ENCODE results near the gene CRLF3.
"Not testable (repeated sequence)": the region's sequence is repeated elsewhere in the genome, so short reads cannot be mapped to it uniquely, and the experiment has no call there.

CRLF3 gene

DNA sequence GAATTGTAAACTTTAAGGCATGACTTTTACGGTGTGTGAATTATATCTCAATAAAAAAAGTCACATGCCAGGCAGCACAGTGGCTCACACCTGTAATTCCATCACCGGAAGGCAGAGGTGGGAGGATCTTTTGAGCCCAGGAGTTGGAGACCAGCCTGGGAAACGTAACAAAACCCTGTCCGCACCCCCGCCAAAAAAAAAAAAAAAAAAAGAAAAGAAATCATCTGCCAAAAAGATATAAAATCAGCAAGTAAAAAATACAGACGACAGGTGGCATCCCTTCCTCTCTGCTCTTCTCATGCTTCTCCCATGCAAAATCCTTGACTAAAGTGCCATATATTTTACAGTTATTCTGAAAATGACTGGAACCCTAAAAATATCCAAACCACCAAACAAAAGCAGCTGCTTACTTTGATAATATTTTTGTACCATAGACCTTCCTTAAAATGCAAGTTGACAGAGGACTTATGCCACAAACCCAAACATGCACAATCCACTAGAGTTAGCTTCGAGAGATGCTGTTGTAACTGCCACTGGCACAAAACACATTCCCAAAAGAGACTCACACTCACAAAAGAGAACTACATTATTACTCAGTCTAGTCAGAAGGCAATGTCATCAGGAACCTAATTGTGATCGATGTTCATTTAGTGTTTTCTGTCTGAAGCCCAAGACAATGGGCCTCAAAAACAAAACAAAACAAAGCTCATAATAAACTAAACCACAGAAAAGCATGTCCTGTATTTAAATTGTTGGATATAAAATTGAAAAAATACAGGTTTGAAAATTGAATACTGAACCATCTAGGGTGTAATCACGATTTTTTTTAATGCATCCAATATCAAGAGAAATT is 2.4 kb downstream of the CRLF3 start:
- H3K9ac ChIP-seq (ENCODE audit: low read depth, low read length): peak overlapping the region; percentile 90

DNA sequence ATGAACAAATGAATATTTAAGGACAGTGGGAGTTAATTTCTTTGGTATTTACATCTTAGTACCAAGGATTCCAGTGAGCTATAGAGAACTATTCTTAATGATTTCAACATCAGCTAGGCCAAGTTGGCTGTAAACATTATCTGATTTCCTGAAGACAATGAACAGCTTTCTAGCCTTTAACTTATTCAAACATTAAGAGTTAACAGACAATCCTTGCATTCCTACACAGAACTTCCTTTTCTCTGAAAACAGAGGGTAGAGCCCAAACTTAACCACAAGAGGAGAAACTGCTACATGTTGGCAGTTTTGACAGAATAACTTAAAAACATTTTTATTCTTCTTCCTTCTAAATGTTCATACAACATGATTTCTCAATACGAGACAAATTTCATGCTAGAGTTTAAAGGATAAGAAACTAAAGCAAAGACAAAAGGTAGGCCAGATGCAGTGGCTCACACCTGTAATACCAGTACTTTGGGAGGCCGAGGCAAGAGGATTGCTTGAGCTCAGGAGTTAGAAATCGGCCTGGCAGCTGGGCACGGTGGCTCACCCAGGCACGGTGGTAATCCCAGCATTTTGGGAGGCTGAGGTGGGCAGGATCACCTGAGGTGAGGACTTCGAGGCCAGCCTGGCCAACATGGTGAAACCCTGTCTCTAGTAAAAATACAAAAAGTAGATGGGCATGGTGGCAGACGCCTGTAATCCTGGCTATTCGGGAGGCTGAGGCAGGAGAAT is 4.4 kb downstream of the CRLF3 start:
- ATAC-seq (ENCODE audit: insufficient read depth, low read depth) (no peak), DNase-seq (no peak)
- Histone ChIP-seq H3K9ac (ENCODE audit: low read depth, low read length) (peak overlapping the region; percentile 27), H3K4me1 (ENCODE audit: insufficient read depth, low read length) (peaks cover 57% of the 10 kb centered on the region), H4K20me1 (ENCODE audit: insufficient read depth, low read length) (peaks cover 9% of the 10 kb centered on the region; the same call in 1 of the 2 replicates), H2AFZ (ENCODE audit: low read depth, low read length) (no peak overlapping the region), H3K27me3 (ENCODE audit: insufficient read depth, low read length, poor library complexity) (no peaks in the 10 kb centered on the region), H3K9me3 (ENCODE audit: insufficient read depth, low read length, severe bottlenecking) (no peaks in the 10 kb centered on the region), H3K4me2 (ENCODE audit: insufficient read depth, low read length) (peak overlapping the region; percentile 79), H3K79me2 (ENCODE audit: insufficient read depth, low read length) (peaks cover 93% of the 10 kb centered on the region), H3K4me3 (ENCODE audit: low read depth in 1 of 2, low read length in 2 of 2) (no peak overlapping the region), H3K36me3 (ENCODE audit: insufficient read depth, low read length) (peaks cover 15% of the 10 kb centered on the region), H3K27ac (ENCODE audit: low read length) (peak overlapping the region; percentile 56)
- TF ChIP-seq EZH2 (IDR thresholded peaks at IDR 0.05; ENCODE audit: borderline replicate concordance, low read depth, low read length, severe bottlenecking): no peak
- TF ChIP-seq CTCF (IDR thresholded peaks at IDR 0.05; ENCODE audit: borderline replicate concordance, extremely low read depth, low read length, poor library complexity, severe bottlenecking): no peak

More for the DNA sequence above, 2.4 kb downstream of the CRLF3 start:
- Histone ChIP-seq H2AFZ (ENCODE audit: low read depth, low read length) (no peak overlapping the region), H3K27ac (ENCODE audit: low read length) (0 out of 2 replicates have a peak overlapping the region, but pooled peaks have one; percentile 10), H3K4me1 (ENCODE audit: insufficient read depth, low read length) (peaks cover 65% of the 10 kb centered on the region), H3K79me2 (ENCODE audit: insufficient read depth, low read length) (peaks cover 73% of the 10 kb centered on the region), H3K4me3 (ENCODE audit: low read depth in 1 of 2, low read length in 2 of 2) (peak overlapping the region in 1 of 2 experiments; percentile 87; a peak in 1 of 4 replicates), H3K27me3 (ENCODE audit: insufficient read depth, low read length, poor library complexity) (no peaks in the 10 kb centered on the region), H3K4me2 (ENCODE audit: insufficient read depth, low read length) (peak overlapping the region; percentile 79), H3K36me3 (ENCODE audit: insufficient read depth, low read length) (peaks cover 7% of the 10 kb centered on the region; the same call in 1 of the 2 replicates), H3K9me3 (ENCODE audit: insufficient read depth, low read length, severe bottlenecking) (no peaks in the 10 kb centered on the region), H4K20me1 (ENCODE audit: insufficient read depth, low read length) (peaks cover 9% of the 10 kb centered on the region; the same call in 1 of the 2 replicates)
- ATAC-seq (ENCODE audit: insufficient read depth, low read depth) (no peak), DNase-seq (no peak)
- no peak for TF ChIP-seq EZH2 (IDR thresholded peaks at IDR 0.05; ENCODE audit: borderline replicate concordance, low read depth, low read length, severe bottlenecking)
- TF ChIP-seq CTCF (IDR thresholded peaks at IDR 0.05; ENCODE audit: borderline replicate concordance, extremely low read depth, low read length, poor library complexity, severe bottlenecking): no peak

DNA sequence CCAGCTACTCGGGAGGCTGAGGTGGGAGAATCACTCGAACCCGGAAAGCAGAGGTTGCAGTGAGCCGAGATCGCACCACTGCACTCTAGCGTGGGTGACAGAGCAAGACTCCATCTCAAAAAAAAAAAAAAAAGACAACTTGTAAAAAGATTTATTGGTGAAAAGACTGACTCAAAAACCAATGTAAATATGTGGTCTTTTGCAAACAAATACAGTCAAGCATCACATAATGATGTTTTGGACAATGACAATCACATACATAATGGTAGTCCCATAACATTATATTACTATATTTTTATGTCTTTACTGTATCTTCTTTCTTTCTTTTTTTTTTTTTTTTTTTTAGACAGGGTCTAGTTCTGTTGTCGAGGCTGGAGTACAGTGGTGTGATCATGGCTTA is 8.3 kb downstream of the CRLF3 start:
- ATAC-seq (ENCODE audit: insufficient read depth, low read depth): no peak
- H3K4me1 ChIP-seq (ENCODE audit: insufficient read depth, low read length): peaks cover 31% of the 10 kb centered on the region
- no peaks in the 10 kb centered on the region for H3K27me3 ChIP-seq (ENCODE audit: insufficient read depth, low read length, poor library complexity)
- peaks cover 15% of the 10 kb centered on the region for H3K36me3 ChIP-seq (ENCODE audit: insufficient read depth, low read length)
- no peak overlapping the region for H2AFZ ChIP-seq (ENCODE audit: low read depth, low read length)
- DNase-seq: no peak
- H3K4me3 ChIP-seq (ENCODE audit: low read depth in 1 of 2, low read length in 2 of 2): no peak overlapping the region
- H3K4me2 ChIP-seq (ENCODE audit: insufficient read depth, low read length): no peak overlapping the region
- peaks cover 13% of the 10 kb centered on the region; the same call in 1 of the 2 replicates for H4K20me1 ChIP-seq (ENCODE audit: insufficient read depth, low read length)
- TF ChIP-seq EZH2 (IDR thresholded peaks at IDR 0.05; ENCODE audit: borderline replicate concordance, low read depth, low read length, severe bottlenecking) (no peak), CTCF (IDR thresholded peaks at IDR 0.05; ENCODE audit: borderline replicate concordance, extremely low read depth, low read length, poor library complexity, severe bottlenecking) (no peak)
- no peak overlapping the region for H3K27ac ChIP-seq (ENCODE audit: low read length)
- H3K79me2 ChIP-seq (ENCODE audit: insufficient read depth, low read length): peaks cover 98% of the 10 kb centered on the region
- no peak overlapping the region for H3K9ac ChIP-seq (ENCODE audit: low read depth, low read length)
- H3K9me3 ChIP-seq (ENCODE audit: insufficient read depth, low read length, severe bottlenecking): no peaks in the 10 kb centered on the region

DNA sequence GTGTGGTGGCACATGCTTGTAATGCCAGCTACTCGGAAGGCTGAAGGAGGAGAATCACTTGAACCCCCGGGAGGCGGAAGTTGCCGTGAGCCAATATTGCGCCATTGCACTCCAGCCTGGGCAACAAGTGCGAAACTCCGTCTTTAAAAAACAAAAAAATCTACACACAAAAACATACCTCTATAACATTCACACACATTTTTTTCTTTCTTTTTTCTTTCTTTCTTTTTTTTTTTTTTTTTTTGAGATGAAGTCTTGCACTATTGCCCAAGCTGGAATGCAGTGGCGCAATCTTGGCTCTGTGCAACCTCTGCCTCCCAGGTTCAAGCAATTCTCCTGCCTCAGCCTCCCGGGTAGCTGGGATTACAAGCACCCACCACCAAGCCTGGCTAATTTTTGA is 9.6 kb downstream of the CRLF3 start:
- H3K27me3 ChIP-seq (ENCODE audit: insufficient read depth, low read length, poor library complexity); H3K9ac ChIP-seq (ENCODE audit: low read depth, low read length); H3K4me3 ChIP-seq (ENCODE audit: low read depth in 1 of 2, low read length in 2 of 2); DNase-seq; ATAC-seq (ENCODE audit: insufficient read depth, low read depth); H3K9me3 ChIP-seq (ENCODE audit: insufficient read depth, low read length, severe bottlenecking); H3K27ac ChIP-seq (ENCODE audit: low read length); H4K20me1 ChIP-seq (ENCODE audit: insufficient read depth, low read length); H3K4me2 ChIP-seq (ENCODE audit: insufficient read depth, low read length); H2AFZ ChIP-seq (ENCODE audit: low read depth, low read length): not testable (repeated sequence)
- H3K79me2 ChIP-seq (ENCODE audit: insufficient read depth, low read length): peaks cover 98% of the 10 kb centered on the region
- peaks cover 31% of the 10 kb centered on the region for H3K4me1 ChIP-seq (ENCODE audit: insufficient read depth, low read length)
- peaks cover 15% of the 10 kb centered on the region for H3K36me3 ChIP-seq (ENCODE audit: insufficient read depth, low read length)

GRCh38 chr17:30814236-30814635 is 10.3 kb downstream of the CRLF3 start:
- not testable (repeated sequence) for ATAC-seq (ENCODE audit: insufficient read depth, low read depth); H3K9me3 ChIP-seq (ENCODE audit: insufficient read depth, low read length, severe bottlenecking); H2AFZ ChIP-seq (ENCODE audit: low read depth, low read length); H3K9ac ChIP-seq (ENCODE audit: low read depth, low read length); DNase-seq; H3K27ac ChIP-seq (ENCODE audit: low read length); H3K4me3 ChIP-seq (ENCODE audit: low read depth in 1 of 2, low read length in 2 of 2); H4K20me1 ChIP-seq (ENCODE audit: insufficient read depth, low read length); H3K4me2 ChIP-seq (ENCODE audit: insufficient read depth, low read length); H3K27me3 ChIP-seq (ENCODE audit: insufficient read depth, low read length, poor library complexity)
- peaks cover 31% of the 10 kb centered on the region for H3K4me1 ChIP-seq (ENCODE audit: insufficient read depth, low read length)
- H3K79me2 ChIP-seq (ENCODE audit: insufficient read depth, low read length): peaks cover 98% of the 10 kb centered on the region
- peaks cover 12% of the 10 kb centered on the region for H3K36me3 ChIP-seq (ENCODE audit: insufficient read depth, low read length)

All from DND-41 (cell line).